H1 (cell line): ENCODE measurements around the gene NAT9. TPM values are rescaled to one million over a fixed set of nuclear protein-coding genes. Genes with fewer than 3 reads are reported as not detected.

ENCODE experiments used
- CTCF ChIA-PET: fragments of 300-600 bp; sonication (Branson Sonifier 250); formaldehyde crosslinking; loops from one replicate; lab custom pipeline; 2021; ENCODE audit not compliant: partially characterized antibody; lab: Charles Lee
- POLR2A ChIA-PET: fragments of 300-600 bp; sonication (Branson Sonifier 250); formaldehyde crosslinking; loops from one replicate; lab custom pipeline; 2021; ENCODE audit warnings: inconsistent platforms; ENCODE audit not compliant: partially characterized antibody; lab: Charles Lee
- DNase-seq, 2 experiments: peaks; one replicate each; pipeline versions ENCODE4 v3.0.0 to v3.0.0-alpha.2; 2010 to 2022; ENCODE audit warnings: low spot score in 2 of 2, low read depth in 1 of 2, mixed read lengths in 1 of 2
- FAIRE-seq: peaks from 2 replicates; lab custom pipeline; 2011; peaks lifted over from hg19 to GRCh38; lab: Jason Lieb, UNC
- H2AFZ ChIP-seq: 2 replicates; pipeline ENCODE4 v1.8.1; 2012; ENCODE audit warnings: low read length, inconsistent platforms
- H2AK5ac ChIP-seq: 2 replicates; pipeline ENCODE4 v1.6.1; 2013; ENCODE audit warnings: low read depth, low read length
- H2BK120ac ChIP-seq: replicated peaks from 2 replicates; pipeline ENCODE3; 2013; ENCODE audit warnings: low read depth, low read length, inconsistent platforms
- H2BK12ac ChIP-seq: 2 replicates; pipeline ENCODE4 v1.6.1; 2013; ENCODE audit warnings: low read depth, low read length
- H2BK15ac ChIP-seq: 2 replicates; pipeline ENCODE4 v1.6.1; 2013; ENCODE audit warnings: low read length
- H2BK20ac ChIP-seq: 2 replicates; pipeline ENCODE4 v1.6.1; 2013; ENCODE audit warnings: low read length
- H2BK5ac ChIP-seq: 2 replicates; pipeline ENCODE4 v1.6.1; 2013; ENCODE audit warnings: low read depth, low read length
- H3K14ac ChIP-seq: 2 replicates; pipeline ENCODE4 v1.6.1; 2013; ENCODE audit warnings: inconsistent platforms; ENCODE audit not compliant: insufficient read length
- H3K18ac ChIP-seq: 2 replicates; pipeline ENCODE4 v1.6.1; 2013; ENCODE audit warnings: low read length; ENCODE audit errors: extremely low read depth
- H3K23ac ChIP-seq: 2 replicates; pipeline ENCODE4 v1.6.1; 2013; ENCODE audit warnings: inconsistent platforms; ENCODE audit not compliant: insufficient read length
- H3K23me2 ChIP-seq: 2 replicates; pipeline ENCODE4 v1.6.1; 2013; ENCODE audit warnings: low read depth, low read length
- H3K27ac ChIP-seq: 2 replicates; pipeline ENCODE4 v1.6.1; 2011; ENCODE audit warnings: low read depth, low read length, inconsistent platforms
- H3K27me3 ChIP-seq, 4 experiments: replicated peaks in 1 of 4; 1 replicate in 1 of 4; 2 replicates in 3 of 4; pipeline versions ENCODE4 v1.6.1 to v1.8.1; 2011 to 2013; ENCODE audit warnings: low read length in 3 of 4, mild to moderate bottlenecking in 3 of 4, inconsistent platforms in 2 of 4, mixed read lengths in 2 of 4, moderate library complexity in 1 of 4; ENCODE audit not compliant: control insufficient read depth in 3 of 4, insufficient read depth in 3 of 4; ENCODE audit errors: extremely low read depth in 1 of 4
- H3K36me3 ChIP-seq, 4 experiments: 2 replicates each; pipeline versions ENCODE4 v1.6.1 to v1.8.1; 2011 to 2013; ENCODE audit warnings: mild to moderate bottlenecking in 4 of 4, low read length in 3 of 4, moderate library complexity in 2 of 4, control low read depth in 1 of 4, inconsistent platforms in 1 of 4; ENCODE audit not compliant: insufficient read depth in 4 of 4, control insufficient read depth in 2 of 4
- H3K4ac ChIP-seq: replicated peaks from 2 replicates; pipeline ENCODE3; 2013; ENCODE audit warnings: low read length, low read depth, mixed read lengths, inconsistent platforms; ENCODE audit not compliant: insufficient read length
- H3K4me1 ChIP-seq, 4 experiments: replicated peaks in 1 of 4; 1 replicate in 1 of 4; 2 replicates in 3 of 4; pipeline versions ENCODE4 v1.6.1 to v1.8.1; 2011 to 2013; ENCODE audit warnings: low read length in 3 of 4, inconsistent platforms in 2 of 4, mixed read lengths in 1 of 4; ENCODE audit not compliant: insufficient read depth in 4 of 4, control insufficient read depth in 3 of 4
- H3K4me2 ChIP-seq, 2 experiments: 2 replicates each; pipeline versions ENCODE4 v1.6.1 to v1.8.1; 2011 to 2013; ENCODE audit warnings: low read depth in 2 of 2, low read length in 2 of 2, control low read depth in 1 of 2, inconsistent platforms in 1 of 2, mild to moderate bottlenecking in 1 of 2; ENCODE audit not compliant: insufficient read depth in 1 of 2
- H3K4me3 ChIP-seq, 4 experiments: fragments of 200-600, 300-600 bp in 1 of 4; sonication (generic), shearing (Covaris generic), sonication (Bioruptor Twin) in 1 of 4; 2 replicates each; pipeline versions ENCODE4 v1.5.1 to v1.8.1; 2011 to 2016; ENCODE audit warnings: low read length in 4 of 4, low read depth in 3 of 4, control low read depth in 2 of 4, inconsistent platforms in 2 of 4, mild to moderate bottlenecking in 2 of 4, mixed read lengths in 1 of 4, moderate library complexity in 1 of 4; ENCODE audit not compliant: insufficient read depth in 2 of 4; ENCODE audit errors: extremely low read depth in 1 of 4
- H3K56ac ChIP-seq: replicated peaks from 2 replicates; pipeline ENCODE3; 2013; ENCODE audit warnings: low read depth, mild to moderate bottlenecking, mixed read lengths, low read length, inconsistent platforms; ENCODE audit not compliant: insufficient read length
- H3K79me1 ChIP-seq: 2 replicates; pipeline ENCODE4 v1.6.1; 2013; ENCODE audit warnings: low read depth, low read length, control low read depth
- H3K79me2 ChIP-seq, 2 experiments: 2 replicates each; pipeline versions ENCODE4 v1.6.1 to v1.8.1; 2012 to 2013; ENCODE audit warnings: low read length in 2 of 2, mild to moderate bottlenecking in 2 of 2, inconsistent platforms in 1 of 2; ENCODE audit not compliant: insufficient read depth in 2 of 2, control insufficient read depth in 1 of 2
- H3K9ac ChIP-seq, 4 experiments: replicated peaks in 1 of 4; 1 replicate in 1 of 4; 2 replicates in 3 of 4; pipeline versions ENCODE4 v1.6.1 to v1.8.1; 2011 to 2013; ENCODE audit warnings: low read depth in 3 of 4, low read length in 3 of 4, control low read depth in 2 of 4, mild to moderate bottlenecking in 2 of 4, moderate library complexity in 2 of 4, inconsistent platforms in 1 of 4; ENCODE audit errors: extremely low read depth in 1 of 4
- H3K9me3 ChIP-seq, 2 experiments: 2 replicates each; pipeline versions ENCODE4 v1.6.1 to v1.8.1; 2012 to 2013; ENCODE audit warnings: mild to moderate bottlenecking in 2 of 2, moderate library complexity in 2 of 2, control low read depth in 1 of 2, inconsistent platforms in 1 of 2, low read depth in 1 of 2, low read length in 1 of 2, mixed read lengths in 1 of 2; ENCODE audit not compliant: insufficient read depth in 2 of 2
- H4K20me1 ChIP-seq, 2 experiments: replicated peaks in 1 of 2; 2 replicates each; pipeline versions ENCODE3 to v1.8.1; 2011 to 2013; ENCODE audit warnings: inconsistent platforms in 2 of 2, low read length in 2 of 2, mild to moderate bottlenecking in 1 of 2; ENCODE audit not compliant: insufficient read depth in 2 of 2, control insufficient read depth in 1 of 2
- H4K5ac ChIP-seq: 2 replicates; pipeline ENCODE4 v1.6.1; 2013; ENCODE audit warnings: low read length, low read depth, mixed read lengths, inconsistent platforms; ENCODE audit not compliant: insufficient read length
- H4K8ac ChIP-seq: 2 replicates; pipeline ENCODE4 v1.8.0; 2013; ENCODE audit warnings: mild to moderate bottlenecking, moderate library complexity, low read length, inconsistent platforms; ENCODE audit not compliant: insufficient read depth; ENCODE audit errors: extremely low read depth
- H4K91ac ChIP-seq: replicated peaks from 2 replicates; pipeline ENCODE3; 2013; ENCODE audit warnings: low read length, mixed read lengths, inconsistent platforms; ENCODE audit not compliant: insufficient read length
- GABPA ChIP-seq: IDR thresholded peaks from 2 replicates; pipeline ENCODE4 v1.6.1; 2011; ENCODE audit warnings: mild to moderate bottlenecking, low read length, moderate library complexity, borderline replicate concordance; ENCODE audit not compliant: insufficient read depth
- MAX ChIP-seq: IDR thresholded peaks from 2 replicates; pipeline ENCODE4 v1.6.1; 2012; ENCODE audit warnings: inconsistent platforms
- POLR2A ChIP-seq, 2 experiments: IDR thresholded peaks; 1 replicate in 1 of 2; 2 replicates in 1 of 2; pipeline ENCODE4 v1.6.1; 2011; ENCODE audit warnings: low read depth in 2 of 2, low read length in 2 of 2, mild to moderate bottlenecking in 2 of 2; ENCODE audit errors: control extremely low read depth in 1 of 2
- RXRA ChIP-seq: IDR thresholded peaks from 2 replicates; pipeline ENCODE4 v1.6.1; 2011; ENCODE audit warnings: low read depth, mild to moderate bottlenecking, low read length, moderate library complexity; ENCODE audit not compliant: insufficient read depth
- WGBS, 2 experiments: shearing (Covaris generic) in 1 of 2; methylation state at CpG; one replicate each; pipeline versions ENCODE4 v1.1.6 to v1.1.7; 2013 to 2015; ENCODE audit warnings: low lambda C conversion rate in 2 of 2, mixed read lengths in 2 of 2, inconsistent platforms in 1 of 2, low coverage in 1 of 2, missing lambda C conversion rate in 1 of 2; ENCODE audit not compliant: insufficient replicate concordance in 2 of 2, insufficient coverage in 1 of 2, insufficient read length in 1 of 2; ENCODE audit errors: extremely low coverage in 1 of 2, missing lambda C conversion rate in 1 of 2; 5-methylcytosine and 5-hydroxymethylcytosine counted together
- polyA plus RNA-seq, 7 experiments: library from polyadenylated mRNA; depleted of rRNA in 3 of 7; stranded (reverse) in 5 of 7; unstranded in 2 of 7; fragments of >200 nt in 5 of 7; fragments of 200-250 nt in 2 of 7; gene quantifications; 1 replicate in 5 of 7; 2 replicates in 1 of 7; 4 replicates in 1 of 7; pipeline versions ENCODE4 v1.2.1 to v1.2.3, GENCODE V29; 2011 to 2013; ENCODE audit warnings: missing spikeins in 2 of 7, mixed read lengths in 2 of 7
- total RNA-seq: library from RNA; stranded (reverse); fragmentation: NEBNext Ultra II Directional; extraction: Animal tissue kit (Norgen Biotek cat#: 25700); gene quantifications from 2 replicates; pipeline ENCODE4 v1.2.1, GENCODE V29; 2021

The NAT9 gene
- total and polyA plus RNA-seq, 2 of the 8 experiments (the other 6 are each of a cell fraction or from before 2014, with no cell fraction given), result 32.3 to 42.7 TPM

GRCh38 chr17:74819801-74820436 lies 43.8 kb upstream of the NAT9 start:
- Histone ChIP-seq H3K4ac (no peak overlapping the region), H3K27me3 (peaks cover 0 to 2% (median 0%) of the 10 kb centered on the region in 4 experiments; a peak in 3 of 7 replicates), H3K4me3 (no peak overlapping the region), H3K23me2 (no peaks in the 10 kb centered on the region), H2BK12ac (no peak overlapping the region), H3K79me1 (no peaks in the 10 kb centered on the region), H2BK20ac (no peak overlapping the region), H4K91ac (no peak overlapping the region), H2AK5ac (no peak overlapping the region), H3K18ac (no peak overlapping the region), H3K4me2 (no peak overlapping the region), H4K8ac (no peak overlapping the region), H2BK120ac (no peak overlapping the region), H3K9ac (no peak overlapping the region), H3K4me1 (peaks cover 0 to 2% (median 0%) of the 10 kb centered on the region in 4 experiments; a peak in 1 of 7 replicates), H3K9me3 (no peaks in the 10 kb centered on the region), H2BK5ac (no peak overlapping the region), H2AFZ (no peak overlapping the region), H3K27ac (no peak overlapping the region), H3K56ac (no peak overlapping the region), H2BK15ac (no peak overlapping the region), H3K14ac (no peak overlapping the region), H4K20me1 (peaks cover 7 to 20% of the 10 kb centered on the region in 2 experiments), H4K5ac (no peak overlapping the region), H3K79me2 (no peaks in the 10 kb centered on the region), H3K36me3 (peaks cover 0 to 3% (median 0%) of the 10 kb centered on the region in 4 experiments; a peak in 2 of 8 replicates), H3K23ac (no peak overlapping the region)
- FAIRE-seq (no peak), DNase-seq (no peak)
- ChIA-PET CTCF (interaction anchor here (0.7 to 99.6 kb wide), 4 partner anchors 1 to 74 kb away, joined by 3 to 2981 read pairs (median 1492); partner anchors contain the start of genes FDXR, GRIN2C and NAT9), POLR2A (interaction anchor here (1.0 kb wide), 2 partner anchors 12 to 53 kb away, joined by 3 read pairs; no protein-coding TSS in a partner anchor)
- 90% methylated on average over 13 of the region's 16 CpGs; no CpG with 5 or more reads in 1 of the 2 experiments for WGBS, 2 experiments
- TF ChIP-seq POLR2A (IDR thresholded peaks at IDR 0.05; ENCODE audit: control extremely low read depth in 1 of 2, low read depth in 2 of 2, low read length in 2 of 2) (no peak), MAX (no peak), RXRA (no peak), GABPA (no peak)
